WTC11 (cell line): ENCODE results near the gene ADGRL2. TPM values are rescaled to one million over a fixed set of nuclear protein-coding genes. Genes with fewer than 3 reads are reported as not detected.

Experiments used
- ATAC-seq: fragments of 200-7000 bp; cut with Tn5 transposase; 2 replicates; pipeline ENCODE4 v1.10.0; 2021; ENCODE audit warnings: mild to moderate bottlenecking, moderate library complexity
- CTCF ChIA-PET: fragments of 300-600 bp; sonication (Branson Sonifier 250); formaldehyde crosslinking; loops from one replicate; lab custom pipeline; 2021; ENCODE audit warnings: antibody characterized with exemption; lab: Charles Lee
- POLR2A ChIA-PET: fragments of 350-600 bp; sonication (Branson Sonifier 250); formaldehyde crosslinking; loops from one replicate; lab custom pipeline; 2021; ENCODE audit warnings: antibody characterized with exemption; lab: Charles Lee
- DNase-seq: peaks from one replicate; pipeline ENCODE4 v3.0.0; 2021; ENCODE audit warnings: low spot score
- H3K27ac Mint-ChIP-seq: 2 replicates; pipeline ENCODE4 v1.8.0; 2021; ENCODE audit warnings: mixed read lengths
- H3K27me3 Mint-ChIP-seq: 2 replicates; pipeline ENCODE4 v1.8.0; 2021; ENCODE audit warnings: low read depth, mild to moderate bottlenecking, moderate library complexity, mixed read lengths
- H3K36me3 Mint-ChIP-seq: 2 replicates; pipeline ENCODE4 v1.8.0; 2021; ENCODE audit warnings: mixed read lengths
- H3K4me1 Mint-ChIP-seq: 2 replicates; pipeline ENCODE4 v1.8.0; 2022; ENCODE audit warnings: mixed read lengths
- H3K4me3 Mint-ChIP-seq: 2 replicates; pipeline ENCODE4 v1.8.0; 2021; ENCODE audit warnings: mild to moderate bottlenecking, moderate library complexity, mixed read lengths
- H3K9me3 Mint-ChIP-seq: 2 replicates; pipeline ENCODE4 v1.8.0; 2021; ENCODE audit warnings: mixed read lengths
- ELF4 ChIP-seq: sonication (generic); formaldehyde crosslinking; IDR thresholded peaks from 2 replicates; pipeline ENCODE4 v1.8.1; 2022; ENCODE audit warnings: low read depth, mild to moderate bottlenecking, moderate library complexity, missing genetic modification reagents
- ETV6 ChIP-seq: sonication (generic); formaldehyde crosslinking; IDR thresholded peaks from 2 replicates; pipeline ENCODE4 v1.8.1; 2022; ENCODE audit warnings: mild to moderate bottlenecking, missing genetic modification reagents
- FOXK1 ChIP-seq: sonication (generic); formaldehyde crosslinking; IDR thresholded peaks from 2 replicates; pipeline ENCODE4 v1.8.0; 2022; ENCODE audit warnings: mild to moderate bottlenecking, moderate library complexity, missing genetic modification reagents
- SOX15 ChIP-seq: fragments of 250-450 bp; sonication (Bioruptor Pico); IDR thresholded peaks from 2 replicates; pipeline ENCODE4 v1.9.0; 2021; ENCODE audit warnings: mild to moderate bottlenecking
- TEAD1 ChIP-seq: sonication (generic); formaldehyde crosslinking; IDR thresholded peaks from 2 replicates; pipeline ENCODE4 v1.8.0; 2022; ENCODE audit warnings: mild to moderate bottlenecking, missing genetic modification reagents
- TEAD4 ChIP-seq: sonication (generic); formaldehyde crosslinking; IDR thresholded peaks from 2 replicates; pipeline ENCODE4 v1.8.0; 2022; ENCODE audit warnings: mild to moderate bottlenecking, missing genetic modification reagents
- total RNA-seq: library from RNA; stranded (reverse); gene quantifications from 3 replicates; pipeline ENCODE4 v1.2.3, GENCODE V29; 2021
- TF ChIP-seq, protein P1 (sequence below): sonication (generic); formaldehyde crosslinking; IDR thresholded peaks from 2 replicates; pipeline ENCODE4 v1.8.1; 2023; ENCODE audit warnings: mild to moderate bottlenecking, moderate library complexity, missing genetic modification reagents
- TF ChIP-seq, protein P2 (sequence below): sonication (generic); formaldehyde crosslinking; IDR thresholded peaks from 2 replicates; pipeline ENCODE4 v1.8.1; 2023; ENCODE audit warnings: mild to moderate bottlenecking, missing genetic modification reagents, moderate library complexity
- TF ChIP-seq, protein P3 (sequence below): sonication (generic); formaldehyde crosslinking; conservative IDR thresholded peaks from 2 replicates; pipeline ENCODE4 v1.8.1; 2022; ENCODE audit warnings: mild to moderate bottlenecking, missing genetic modification reagents
- TF ChIP-seq, protein P4 (sequence below): fragments of 250-450 bp; sonication (Bioruptor Pico); conservative IDR thresholded peaks from 2 replicates; pipeline ENCODE4 v1.9.0; 2021; ENCODE audit warnings: mild to moderate bottlenecking
- TF ChIP-seq, protein P5 (sequence below): sonication (generic); formaldehyde crosslinking; IDR thresholded peaks from 2 replicates; pipeline ENCODE4 v1.8.0; 2022; ENCODE audit warnings: missing genetic modification reagents
- TF ChIP-seq, protein P6 (sequence below): sonication (generic); formaldehyde crosslinking; IDR thresholded peaks from 2 replicates; pipeline ENCODE4 v1.8.0; 2023; ENCODE audit warnings: mild to moderate bottlenecking, missing genetic modification reagents

Gene ADGRL2
- total RNA-seq, 1 experiment from 2014 or later: 71.6 TPM

DNA sequence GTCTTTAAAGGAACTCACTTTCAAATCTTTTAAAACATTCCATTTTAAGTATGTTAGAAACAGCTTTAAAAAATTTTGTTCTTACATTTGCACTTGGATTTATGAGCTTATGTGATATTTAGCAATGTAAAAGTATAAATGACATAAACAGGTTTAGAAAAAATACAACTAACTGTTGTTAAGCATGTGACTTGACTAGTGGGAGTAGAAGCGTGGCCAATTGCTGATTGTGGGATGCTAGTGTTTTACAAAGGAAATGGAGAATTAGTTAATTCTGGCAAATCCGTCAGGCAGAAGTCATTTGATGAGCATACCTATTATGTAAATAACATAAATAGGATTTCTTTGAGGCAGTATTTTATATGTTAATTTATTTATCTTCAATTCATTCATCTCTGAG lies 175.8 kb downstream of the ADGRL2 start (continued):
- TF ChIP-seq, protein P1, sequence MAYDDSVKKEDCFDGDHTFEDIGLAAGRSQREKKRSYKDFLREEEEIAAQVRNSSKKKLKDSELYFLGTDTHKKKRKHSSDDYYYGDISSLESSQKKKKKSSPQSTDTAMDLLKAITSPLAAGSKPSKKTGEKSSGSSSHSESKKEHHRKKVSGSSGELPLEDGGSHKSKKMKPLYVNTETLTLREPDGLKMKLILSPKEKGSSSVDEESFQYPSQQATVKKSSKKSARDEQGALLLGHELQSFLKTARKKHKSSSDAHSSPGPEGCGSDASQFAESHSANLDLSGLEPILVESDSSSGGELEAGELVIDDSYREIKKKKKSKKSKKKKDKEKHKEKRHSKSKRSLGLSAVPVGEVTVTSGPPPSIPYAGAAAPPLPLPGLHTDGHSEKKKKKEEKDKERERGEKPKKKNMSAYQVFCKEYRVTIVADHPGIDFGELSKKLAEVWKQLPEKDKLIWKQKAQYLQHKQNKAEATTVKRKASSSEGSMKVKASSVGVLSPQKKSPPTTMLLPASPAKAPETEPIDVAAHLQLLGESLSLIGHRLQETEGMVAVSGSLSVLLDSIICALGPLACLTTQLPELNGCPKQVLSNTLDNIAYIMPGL (CRISPR knock-in tag): no peak
- TF ChIP-seq, protein P2, sequence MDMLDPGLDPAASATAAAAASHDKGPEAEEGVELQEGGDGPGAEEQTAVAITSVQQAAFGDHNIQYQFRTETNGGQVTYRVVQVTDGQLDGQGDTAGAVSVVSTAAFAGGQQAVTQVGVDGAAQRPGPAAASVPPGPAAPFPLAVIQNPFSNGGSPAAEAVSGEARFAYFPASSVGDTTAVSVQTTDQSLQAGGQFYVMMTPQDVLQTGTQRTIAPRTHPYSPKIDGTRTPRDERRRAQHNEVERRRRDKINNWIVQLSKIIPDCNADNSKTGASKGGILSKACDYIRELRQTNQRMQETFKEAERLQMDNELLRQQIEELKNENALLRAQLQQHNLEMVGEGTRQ (CRISPR knock-in tag): no peak
- TF ChIP-seq ELF4 (CRISPR knock-in tag): no peak
- TF ChIP-seq, all 79 proteins: peak for 0

DNA sequence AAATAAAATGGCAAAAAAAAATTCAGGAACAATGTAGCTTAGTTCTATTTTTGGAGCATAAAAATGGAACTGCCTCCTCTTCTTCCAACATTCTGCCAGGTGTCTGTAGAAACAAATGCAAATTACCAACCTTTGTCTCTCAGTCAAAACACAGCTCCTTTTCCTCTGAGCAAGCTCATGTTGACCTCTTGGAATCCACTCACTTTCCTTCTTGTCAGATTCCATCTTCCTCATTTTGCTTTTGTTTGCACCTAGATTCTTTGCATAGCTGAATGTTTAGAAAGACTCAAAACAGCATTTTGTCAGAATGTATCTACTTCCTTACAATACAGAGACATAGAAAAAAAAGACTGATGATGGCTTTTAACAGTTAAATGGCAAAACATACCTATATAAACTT lies 178.2 kb downstream of the ADGRL2 start:
- peaks cover 73% of the 10 kb centered on the region for H3K4me1 Mint-ChIP-seq
- H3K9me3 Mint-ChIP-seq: no peaks in the 10 kb centered on the region
- ATAC-seq (peak; percentile 90), DNase-seq (no peak)
- peak overlapping the region; percentile 92 for H3K27ac Mint-ChIP-seq
- peaks cover 19% of the 10 kb centered on the region for H3K36me3 Mint-ChIP-seq
- peak; percentile 34; the same call in 1 of the 2 replicates for TF ChIP-seq TEAD4
- no peak for TF ChIP-seq SOX15 (CRISPR knock-in tag)
- TF ChIP-seq, protein P3, sequence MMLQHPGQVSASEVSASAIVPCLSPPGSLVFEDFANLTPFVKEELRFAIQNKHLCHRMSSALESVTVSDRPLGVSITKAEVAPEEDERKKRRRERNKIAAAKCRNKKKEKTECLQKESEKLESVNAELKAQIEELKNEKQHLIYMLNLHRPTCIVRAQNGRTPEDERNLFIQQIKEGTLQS (CRISPR knock-in tag): no peak
- TF ChIP-seq, protein P4, sequence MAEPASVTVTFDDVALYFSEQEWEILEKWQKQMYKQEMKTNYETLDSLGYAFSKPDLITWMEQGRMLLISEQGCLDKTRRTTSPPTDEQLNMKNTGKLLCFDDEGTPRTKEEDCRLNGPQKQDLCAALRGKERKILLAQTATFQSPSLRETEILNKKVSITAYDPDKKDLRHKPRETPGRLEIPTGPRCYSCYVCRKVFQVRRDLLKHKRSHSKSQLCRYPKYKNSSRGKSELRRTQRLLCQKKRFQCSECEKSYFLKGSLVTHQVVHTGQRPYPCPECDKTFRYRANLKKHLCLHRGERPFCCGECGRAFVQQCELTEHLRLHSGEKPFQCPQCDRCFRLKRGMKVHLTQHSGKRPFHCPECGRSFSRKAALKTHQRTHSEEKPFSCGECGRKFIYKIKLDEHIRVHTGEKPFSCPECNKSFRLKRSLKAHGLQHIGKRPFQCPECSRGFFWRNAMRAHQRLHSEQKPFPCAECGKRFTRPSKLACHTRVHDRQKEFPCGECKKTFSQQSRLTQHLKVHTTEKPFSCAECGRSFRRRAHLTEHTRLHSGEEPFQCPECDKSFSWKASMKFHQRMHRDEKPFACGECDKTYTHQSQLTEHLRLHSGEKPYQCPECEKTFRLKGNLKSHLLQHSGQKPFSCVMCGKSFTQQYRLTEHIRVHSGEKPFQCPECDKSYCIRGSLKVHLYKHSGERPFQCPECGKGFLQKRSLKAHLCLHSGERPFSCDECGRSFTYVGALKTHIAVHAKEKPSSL: peak; percentile 73; the same call in 1 of the 2 replicates
- peak; percentile 84; the same call in 1 of the 2 replicates for TF ChIP-seq TEAD1
- peak; percentile 81 for TF ChIP-seq FOXK1 (CRISPR knock-in tag)
- TF ChIP-seq, protein P5, sequence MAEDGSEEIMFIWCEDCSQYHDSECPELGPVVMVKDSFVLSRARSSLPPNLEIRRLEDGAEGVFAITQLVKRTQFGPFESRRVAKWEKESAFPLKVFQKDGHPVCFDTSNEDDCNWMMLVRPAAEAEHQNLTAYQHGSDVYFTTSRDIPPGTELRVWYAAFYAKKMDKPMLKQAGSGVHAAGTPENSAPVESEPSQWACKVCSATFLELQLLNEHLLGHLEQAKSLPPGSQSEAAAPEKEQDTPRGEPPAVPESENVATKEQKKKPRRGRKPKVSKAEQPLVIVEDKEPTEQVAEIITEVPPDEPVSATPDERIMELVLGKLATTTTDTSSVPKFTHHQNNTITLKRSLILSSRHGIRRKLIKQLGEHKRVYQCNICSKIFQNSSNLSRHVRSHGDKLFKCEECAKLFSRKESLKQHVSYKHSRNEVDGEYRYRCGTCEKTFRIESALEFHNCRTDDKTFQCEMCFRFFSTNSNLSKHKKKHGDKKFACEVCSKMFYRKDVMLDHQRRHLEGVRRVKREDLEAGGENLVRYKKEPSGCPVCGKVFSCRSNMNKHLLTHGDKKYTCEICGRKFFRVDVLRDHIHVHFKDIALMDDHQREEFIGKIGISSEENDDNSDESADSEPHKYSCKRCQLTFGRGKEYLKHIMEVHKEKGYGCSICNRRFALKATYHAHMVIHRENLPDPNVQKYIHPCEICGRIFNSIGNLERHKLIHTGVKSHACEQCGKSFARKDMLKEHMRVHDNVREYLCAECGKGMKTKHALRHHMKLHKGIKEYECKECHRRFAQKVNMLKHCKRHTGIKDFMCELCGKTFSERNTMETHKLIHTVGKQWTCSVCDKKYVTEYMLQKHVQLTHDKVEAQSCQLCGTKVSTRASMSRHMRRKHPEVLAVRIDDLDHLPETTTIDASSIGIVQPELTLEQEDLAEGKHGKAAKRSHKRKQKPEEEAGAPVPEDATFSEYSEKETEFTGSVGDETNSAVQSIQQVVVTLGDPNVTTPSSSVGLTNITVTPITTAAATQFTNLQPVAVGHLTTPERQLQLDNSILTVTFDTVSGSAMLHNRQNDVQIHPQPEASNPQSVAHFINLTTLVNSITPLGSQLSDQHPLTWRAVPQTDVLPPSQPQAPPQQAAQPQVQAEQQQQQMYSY (CRISPR knock-in tag): peak; percentile 56
- TF ChIP-seq ETV6: 0 out of 2 replicates have a peak, but pooled peaks have one; percentile 30
- TF ChIP-seq, protein P6, sequence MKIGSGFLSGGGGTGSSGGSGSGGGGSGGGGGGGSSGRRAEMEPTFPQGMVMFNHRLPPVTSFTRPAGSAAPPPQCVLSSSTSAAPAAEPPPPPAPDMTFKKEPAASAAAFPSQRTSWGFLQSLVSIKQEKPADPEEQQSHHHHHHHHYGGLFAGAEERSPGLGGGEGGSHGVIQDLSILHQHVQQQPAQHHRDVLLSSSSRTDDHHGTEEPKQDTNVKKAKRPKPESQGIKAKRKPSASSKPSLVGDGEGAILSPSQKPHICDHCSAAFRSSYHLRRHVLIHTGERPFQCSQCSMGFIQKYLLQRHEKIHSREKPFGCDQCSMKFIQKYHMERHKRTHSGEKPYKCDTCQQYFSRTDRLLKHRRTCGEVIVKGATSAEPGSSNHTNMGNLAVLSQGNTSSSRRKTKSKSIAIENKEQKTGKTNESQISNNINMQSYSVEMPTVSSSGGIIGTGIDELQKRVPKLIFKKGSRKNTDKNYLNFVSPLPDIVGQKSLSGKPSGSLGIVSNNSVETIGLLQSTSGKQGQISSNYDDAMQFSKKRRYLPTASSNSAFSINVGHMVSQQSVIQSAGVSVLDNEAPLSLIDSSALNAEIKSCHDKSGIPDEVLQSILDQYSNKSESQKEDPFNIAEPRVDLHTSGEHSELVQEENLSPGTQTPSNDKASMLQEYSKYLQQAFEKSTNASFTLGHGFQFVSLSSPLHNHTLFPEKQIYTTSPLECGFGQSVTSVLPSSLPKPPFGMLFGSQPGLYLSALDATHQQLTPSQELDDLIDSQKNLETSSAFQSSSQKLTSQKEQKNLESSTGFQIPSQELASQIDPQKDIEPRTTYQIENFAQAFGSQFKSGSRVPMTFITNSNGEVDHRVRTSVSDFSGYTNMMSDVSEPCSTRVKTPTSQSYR: no peak
- POLR2A ChIA-PET: interaction anchor here (0.6 kb wide), 1 partner anchor 178 kb away, joined by 3 read pairs; the partner anchor contains the start of gene ADGRL2
- no peaks in the 10 kb centered on the region for H3K27me3 Mint-ChIP-seq
- H3K4me3 Mint-ChIP-seq: peak overlapping the region; percentile 30
- CTCF ChIA-PET: interaction anchor here (0.8 to 1.3 kb wide), 2 partner anchors 178 to 179 kb away, joined by 3 read pairs; partner anchors contain the start of gene ADGRL2
